WTC11 (cell line): ENCODE results near the gene DDN. TPM values are rescaled to one million over a fixed set of nuclear protein-coding genes. Genes with fewer than 3 reads are reported as not detected.

Experiments
- AR ChIP-seq: fragments of 250-450 bp; sonication (Bioruptor Pico); IDR thresholded peaks from 2 replicates; pipeline ENCODE4 v1.9.0; 2021; ENCODE audit warnings: mild to moderate bottlenecking
- CREB1 ChIP-seq: sonication (generic); formaldehyde crosslinking; IDR thresholded peaks from 2 replicates; pipeline ENCODE4 v1.8.0; 2023; ENCODE audit warnings: mild to moderate bottlenecking, missing genetic modification reagents
- CREM ChIP-seq: sonication (generic); formaldehyde crosslinking; IDR thresholded peaks from 2 replicates; pipeline ENCODE4 v1.8.1; 2022; ENCODE audit warnings: mild to moderate bottlenecking, missing genetic modification reagents, moderate library complexity
- EMX1 ChIP-seq: fragments of 250-450 bp; sonication (Bioruptor Pico); IDR thresholded peaks from 2 replicates; pipeline ENCODE4 v1.8.0; 2021; ENCODE audit warnings: mild to moderate bottlenecking
- ERG ChIP-seq: fragments of 250-450 bp; sonication (Bioruptor Pico); IDR thresholded peaks from 2 replicates; pipeline ENCODE4 v1.8.0; 2021; ENCODE audit warnings: mild to moderate bottlenecking
- FOXJ3 ChIP-seq: sonication (generic); formaldehyde crosslinking; IDR thresholded peaks from 2 replicates; pipeline ENCODE4 v1.9.0; 2021; ENCODE audit warnings: missing genetic modification reagents, mild to moderate bottlenecking, borderline replicate concordance
- FOXK1 ChIP-seq: sonication (generic); formaldehyde crosslinking; IDR thresholded peaks from 2 replicates; pipeline ENCODE4 v1.8.0; 2022; ENCODE audit warnings: mild to moderate bottlenecking, moderate library complexity, missing genetic modification reagents
- FOXP4 ChIP-seq: sonication (generic); formaldehyde crosslinking; IDR thresholded peaks from 2 replicates; pipeline ENCODE4 v1.8.0; 2022; ENCODE audit warnings: mild to moderate bottlenecking, missing genetic modification reagents
- IRF1 ChIP-seq: sonication (generic); formaldehyde crosslinking; IDR thresholded peaks from 2 replicates; pipeline ENCODE4 v1.8.0; 2023; ENCODE audit warnings: missing genetic modification reagents
- JUN ChIP-seq: sonication (generic); formaldehyde crosslinking; IDR thresholded peaks from 2 replicates; pipeline ENCODE4 v1.8.0; 2023; ENCODE audit warnings: mild to moderate bottlenecking, missing genetic modification reagents
- MYBL2 ChIP-seq: sonication (generic); formaldehyde crosslinking; IDR thresholded peaks from 2 replicates; pipeline ENCODE4 v1.8.1; 2023; ENCODE audit warnings: mild to moderate bottlenecking, moderate library complexity, missing genetic modification reagents
- NFATC4 ChIP-seq: fragments of 250-450 bp; sonication (Bioruptor Pico); IDR thresholded peaks from 2 replicates; pipeline ENCODE4 v1.9.0; 2021; ENCODE audit warnings: mild to moderate bottlenecking
- NR1H2 ChIP-seq: sonication (generic); formaldehyde crosslinking; IDR thresholded peaks from 2 replicates; pipeline ENCODE4 v1.9.0; 2021; ENCODE audit warnings: mild to moderate bottlenecking, moderate library complexity, missing genetic modification reagents
- NR3C1 ChIP-seq: sonication (generic); formaldehyde crosslinking; conservative IDR thresholded peaks from 2 replicates; pipeline ENCODE4 v1.8.1; 2023; ENCODE audit warnings: low read depth, mild to moderate bottlenecking, missing genetic modification reagents
- RELA ChIP-seq: sonication (generic); formaldehyde crosslinking; IDR thresholded peaks from 2 replicates; pipeline ENCODE4 v1.8.1; 2022; ENCODE audit warnings: missing genetic modification reagents, mild to moderate bottlenecking, borderline replicate concordance
- SMAD3 ChIP-seq: sonication (generic); formaldehyde crosslinking; IDR thresholded peaks from 2 replicates; pipeline ENCODE4 v1.8.0; 2022; ENCODE audit warnings: missing genetic modification reagents, mild to moderate bottlenecking, borderline replicate concordance
- TCF7 ChIP-seq: sonication (generic); formaldehyde crosslinking; IDR thresholded peaks from 2 replicates; pipeline ENCODE4 v1.8.0; 2022; ENCODE audit warnings: mild to moderate bottlenecking, low read depth, missing genetic modification reagents, moderate library complexity
- TEAD1 ChIP-seq: sonication (generic); formaldehyde crosslinking; IDR thresholded peaks from 2 replicates; pipeline ENCODE4 v1.8.0; 2022; ENCODE audit warnings: mild to moderate bottlenecking, missing genetic modification reagents
- TP53 ChIP-seq: sonication (generic); formaldehyde crosslinking; IDR thresholded peaks from 2 replicates; pipeline ENCODE4 v1.8.1; 2023; ENCODE audit warnings: mild to moderate bottlenecking, missing genetic modification reagents
- ZNF121 ChIP-seq: sonication (generic); formaldehyde crosslinking; IDR thresholded peaks from 2 replicates; pipeline ENCODE4 v1.8.0; 2023; ENCODE audit warnings: missing genetic modification reagents
- ZNF138 ChIP-seq: sonication (generic); formaldehyde crosslinking; conservative IDR thresholded peaks from 2 replicates; pipeline ENCODE4 v1.8.1; 2022; ENCODE audit warnings: mild to moderate bottlenecking, moderate library complexity, missing genetic modification reagents
- ZNF232 ChIP-seq: sonication (generic); formaldehyde crosslinking; IDR thresholded peaks from 2 replicates; pipeline ENCODE4 v1.8.0; 2022; ENCODE audit warnings: mild to moderate bottlenecking, missing genetic modification reagents
- ZNF396 ChIP-seq: fragments of 250-450 bp; sonication (Bioruptor Pico); IDR thresholded peaks from 2 replicates; pipeline ENCODE4 v1.8.0; 2021; ENCODE audit warnings: mild to moderate bottlenecking, moderate library complexity, borderline replicate concordance
- total RNA-seq: library from RNA; stranded (reverse); gene quantifications from 3 replicates; pipeline ENCODE4 v1.2.3, GENCODE V29; 2021
- TF ChIP-seq, protein P1 (sequence below): sonication (generic); formaldehyde crosslinking; IDR thresholded peaks from 2 replicates; pipeline ENCODE4 v1.8.1; 2023; ENCODE audit warnings: mild to moderate bottlenecking, missing genetic modification reagents
- TF ChIP-seq, protein P2 (sequence below): sonication (generic); formaldehyde crosslinking; IDR thresholded peaks from 2 replicates; pipeline ENCODE4 v1.8.0; 2022; ENCODE audit warnings: mild to moderate bottlenecking, missing genetic modification reagents
- TF ChIP-seq, protein P3 (sequence below): sonication (generic); formaldehyde crosslinking; IDR thresholded peaks from 2 replicates; pipeline ENCODE4 v1.8.1; 2022; ENCODE audit warnings: mild to moderate bottlenecking, moderate library complexity, missing genetic modification reagents

Gene DDN
- total RNA-seq, 1 experiment from 2014 or later: 0.33 TPM

DNA sequence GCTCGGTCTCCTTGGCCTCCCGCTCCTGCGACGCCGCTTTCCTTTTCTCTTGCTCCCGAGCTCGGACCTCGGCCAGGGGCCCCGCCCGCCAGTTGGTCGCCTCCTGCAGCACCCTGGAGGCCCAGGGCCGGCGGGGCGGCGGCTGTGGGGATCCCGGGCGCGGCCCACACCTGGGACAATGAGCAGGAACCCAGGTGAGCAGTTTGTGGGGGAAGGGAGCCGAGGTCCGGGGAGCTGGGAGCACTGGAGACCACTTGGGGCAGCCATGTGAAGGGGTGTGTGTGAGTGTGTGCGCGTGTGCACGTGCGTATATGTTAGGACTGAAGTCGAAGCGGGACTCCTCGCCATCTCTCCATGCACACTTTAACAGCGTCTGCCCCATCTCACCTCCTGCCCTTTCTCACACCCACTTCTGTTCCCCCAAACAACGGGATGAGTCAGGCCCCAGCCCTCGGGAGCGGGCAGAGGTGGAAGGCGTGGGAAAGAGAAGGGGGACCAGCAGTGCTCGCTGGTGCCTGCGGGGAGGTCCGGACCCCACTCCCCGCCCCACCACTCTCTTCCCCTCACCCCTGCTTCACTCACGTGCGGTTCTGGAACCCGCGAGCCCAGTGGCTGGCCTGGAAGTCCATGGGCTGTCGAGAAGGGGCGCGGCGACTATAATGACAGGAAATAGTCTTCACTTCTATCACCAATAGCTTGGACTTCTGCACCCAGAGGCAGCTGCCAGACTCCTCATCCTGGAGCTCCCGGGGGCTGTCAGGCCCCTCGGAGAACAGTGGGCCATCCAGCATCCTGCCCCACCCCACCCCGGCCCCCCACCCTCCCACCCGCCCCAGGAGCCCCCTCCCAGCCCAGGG lies 450 bp downstream of the DDN start (continued):
- TF ChIP-seq ZNF232 (CRISPR knock-in tag) (peak; percentile 91), MYBL2 (CRISPR knock-in tag) (0 out of 2 replicates have a peak, but pooled peaks have one; percentile 42), TEAD1 (CRISPR knock-in tag) (peak; percentile 86; the same call in 1 of the 2 replicates), ZNF121 (no peak), RELA (CRISPR knock-in tag) (0 out of 2 replicates have a peak, but pooled peaks have one; percentile 51), EMX1 (CRISPR knock-in tag) (no peak), NR3C1 (CRISPR knock-in tag) (0 out of 2 replicates have a peak, but pooled peaks have one; percentile 82), CREB1 (CRISPR knock-in tag) (peak; percentile 44; the same call in 1 of the 2 replicates), NR1H2 (no peak), FOXP4 (CRISPR knock-in tag) (peak; percentile 86), ERG (CRISPR knock-in tag) (no peak), FOXJ3 (no peak), TCF7 (CRISPR knock-in tag) (0 out of 2 replicates have a peak, but pooled peaks have one; percentile 73), TP53 (CRISPR knock-in tag) (peak; percentile 90), NFATC4 (CRISPR knock-in tag) (no peak), ZNF396 (no peak), FOXK1 (CRISPR knock-in tag) (peak; percentile 52; the same call in 1 of the 2 replicates), SMAD3 (CRISPR knock-in tag) (peak; percentile 94), CREM (CRISPR knock-in tag) (no peak), ZNF138 (peak; percentile 57; the same call in 1 of the 2 replicates), IRF1 (CRISPR knock-in tag) (0 out of 2 replicates have a peak, but pooled peaks have one; percentile 28), JUN (CRISPR knock-in tag) (no peak; the same call in 1 of the 2 replicates), AR (CRISPR knock-in tag) (no peak)
- TF ChIP-seq, protein P1, sequence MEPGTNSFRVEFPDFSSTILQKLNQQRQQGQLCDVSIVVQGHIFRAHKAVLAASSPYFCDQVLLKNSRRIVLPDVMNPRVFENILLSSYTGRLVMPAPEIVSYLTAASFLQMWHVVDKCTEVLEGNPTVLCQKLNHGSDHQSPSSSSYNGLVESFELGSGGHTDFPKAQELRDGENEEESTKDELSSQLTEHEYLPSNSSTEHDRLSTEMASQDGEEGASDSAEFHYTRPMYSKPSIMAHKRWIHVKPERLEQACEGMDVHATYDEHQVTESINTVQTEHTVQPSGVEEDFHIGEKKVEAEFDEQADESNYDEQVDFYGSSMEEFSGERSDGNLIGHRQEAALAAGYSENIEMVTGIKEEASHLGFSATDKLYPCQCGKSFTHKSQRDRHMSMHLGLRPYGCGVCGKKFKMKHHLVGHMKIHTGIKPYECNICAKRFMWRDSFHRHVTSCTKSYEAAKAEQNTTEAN (CRISPR knock-in tag): peak; percentile 92
- TF ChIP-seq, protein P2, sequence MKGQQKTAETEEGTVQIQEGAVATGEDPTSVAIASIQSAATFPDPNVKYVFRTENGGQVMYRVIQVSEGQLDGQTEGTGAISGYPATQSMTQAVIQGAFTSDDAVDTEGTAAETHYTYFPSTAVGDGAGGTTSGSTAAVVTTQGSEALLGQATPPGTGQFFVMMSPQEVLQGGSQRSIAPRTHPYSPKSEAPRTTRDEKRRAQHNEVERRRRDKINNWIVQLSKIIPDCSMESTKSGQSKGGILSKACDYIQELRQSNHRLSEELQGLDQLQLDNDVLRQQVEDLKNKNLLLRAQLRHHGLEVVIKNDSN: peak; percentile 62; the same call in 1 of the 2 replicates
- TF ChIP-seq, protein P3, sequence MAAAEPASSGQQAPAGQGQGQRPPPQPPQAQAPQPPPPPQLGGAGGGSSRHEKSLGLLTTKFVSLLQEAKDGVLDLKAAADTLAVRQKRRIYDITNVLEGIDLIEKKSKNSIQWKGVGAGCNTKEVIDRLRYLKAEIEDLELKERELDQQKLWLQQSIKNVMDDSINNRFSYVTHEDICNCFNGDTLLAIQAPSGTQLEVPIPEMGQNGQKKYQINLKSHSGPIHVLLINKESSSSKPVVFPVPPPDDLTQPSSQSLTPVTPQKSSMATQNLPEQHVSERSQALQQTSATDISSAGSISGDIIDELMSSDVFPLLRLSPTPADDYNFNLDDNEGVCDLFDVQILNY (CRISPR knock-in tag): 0 out of 2 replicates have a peak, but pooled peaks have one; percentile 35
